GF-D8 (cell line): ENCODE results near the gene HSPB6.

Experiments
- DNase-seq: peaks from one replicate; lab custom pipeline; 2025; lab: John Stamatoyannopoulos, UW

The HSPB6 gene

DNA sequence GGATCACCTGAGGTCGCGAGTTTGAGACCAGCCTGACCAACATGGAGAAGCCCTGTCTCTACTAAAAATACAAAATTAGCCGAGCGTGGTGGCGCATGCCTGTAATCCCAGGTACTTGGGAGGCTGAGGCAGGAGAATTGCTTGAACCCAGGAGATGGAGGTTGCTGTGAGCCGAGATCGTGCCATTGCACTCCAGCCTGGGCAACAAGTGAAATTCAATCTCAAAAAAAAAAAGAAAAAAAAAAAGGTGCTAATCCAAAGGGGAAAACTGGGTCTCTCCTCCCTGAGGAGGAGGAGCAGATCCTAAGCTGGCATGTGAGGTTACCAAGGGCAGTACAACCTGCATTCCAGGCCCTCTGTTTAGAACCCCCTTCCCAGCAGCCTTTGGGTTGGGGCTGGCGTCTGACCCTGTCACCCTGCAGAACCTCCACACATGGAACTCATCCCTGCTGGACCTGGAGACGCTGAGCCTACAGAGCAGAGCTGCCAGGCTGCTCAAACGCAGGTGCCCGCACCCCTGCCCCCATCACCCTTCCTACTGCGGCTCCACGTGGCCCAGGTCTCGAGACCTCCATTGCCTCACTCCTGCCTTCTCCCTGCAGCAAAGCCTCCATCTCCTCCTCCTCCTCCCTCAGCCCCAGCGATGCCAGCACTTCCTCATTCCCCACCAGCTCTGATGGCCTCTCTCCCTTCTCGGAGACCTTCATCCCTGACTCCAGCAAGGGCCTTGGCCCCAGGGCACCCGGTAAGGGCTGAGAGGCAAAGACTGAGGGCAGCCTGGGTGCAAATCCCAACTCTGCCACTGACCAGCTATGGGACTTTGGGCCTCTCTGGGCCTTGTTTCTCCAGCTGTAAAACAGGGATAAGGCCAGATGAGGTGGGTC lies 7.8 kb upstream of the HSPB6 start:
- no peak for DNase-seq

DNA sequence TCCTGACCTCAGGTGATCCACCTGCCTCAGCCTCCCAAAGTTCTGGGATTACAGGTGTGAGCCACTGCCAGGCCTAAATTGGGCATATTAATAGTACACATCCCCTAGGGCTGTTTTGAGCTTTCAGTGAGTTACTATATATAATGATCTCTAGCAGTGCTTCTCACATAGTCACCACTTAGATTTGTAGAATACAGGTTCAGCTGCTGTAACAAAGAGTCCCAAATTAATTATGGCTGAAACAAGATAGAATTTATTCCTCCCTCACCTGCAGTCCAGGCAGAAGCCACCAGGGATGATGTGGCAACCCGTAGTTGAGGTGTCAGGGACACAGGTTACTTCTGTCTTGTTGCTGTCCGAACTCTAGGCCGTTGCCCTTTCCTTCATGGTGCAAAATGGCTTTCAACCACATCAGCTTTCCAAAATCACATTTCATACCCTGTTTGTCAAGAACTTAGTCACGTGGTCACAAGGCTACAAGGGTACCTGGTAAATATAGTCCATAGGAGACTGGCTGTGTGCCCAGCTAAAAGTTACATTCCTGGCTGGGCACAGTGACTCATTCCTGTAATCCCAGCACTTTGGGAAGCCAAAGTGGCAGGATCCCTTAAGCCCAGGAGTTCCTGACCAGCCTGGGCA lies 4.0 kb upstream of the HSPB6 start:
- DNase-seq = no peak

DNA sequence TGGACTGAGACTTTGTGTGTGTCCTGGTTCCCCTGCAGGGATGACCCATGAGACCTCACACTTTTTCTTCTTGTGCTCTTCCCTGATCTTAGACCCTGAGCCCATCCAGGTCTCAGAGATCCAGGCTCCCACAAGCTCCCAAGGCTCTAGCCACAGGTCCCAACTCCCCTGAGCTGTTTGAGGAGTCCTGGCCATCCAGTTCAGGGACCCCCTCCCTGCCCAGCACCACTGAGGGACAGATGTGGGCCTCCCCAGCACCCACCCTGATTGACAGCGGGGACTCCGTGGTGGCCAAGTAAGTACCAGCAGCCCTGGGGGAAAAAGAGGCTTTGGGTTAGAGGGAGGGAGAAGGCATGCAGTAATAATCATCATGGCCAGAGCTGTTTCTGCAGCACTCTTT lies 2.9 kb upstream of the HSPB6 start:
- no peak for DNase-seq

GRCh38 chr19:35757749-35758608 lies 1.1 kb upstream of the HSPB6 start, which contains the start of gene PROSER3:
Gene PROSER3, plus strand, starts transcription at chr19:35758176. Its CDS starts 40 bp downstream, at chr19:35758216.
- peak; percentile 98 for DNase-seq

DNA sequence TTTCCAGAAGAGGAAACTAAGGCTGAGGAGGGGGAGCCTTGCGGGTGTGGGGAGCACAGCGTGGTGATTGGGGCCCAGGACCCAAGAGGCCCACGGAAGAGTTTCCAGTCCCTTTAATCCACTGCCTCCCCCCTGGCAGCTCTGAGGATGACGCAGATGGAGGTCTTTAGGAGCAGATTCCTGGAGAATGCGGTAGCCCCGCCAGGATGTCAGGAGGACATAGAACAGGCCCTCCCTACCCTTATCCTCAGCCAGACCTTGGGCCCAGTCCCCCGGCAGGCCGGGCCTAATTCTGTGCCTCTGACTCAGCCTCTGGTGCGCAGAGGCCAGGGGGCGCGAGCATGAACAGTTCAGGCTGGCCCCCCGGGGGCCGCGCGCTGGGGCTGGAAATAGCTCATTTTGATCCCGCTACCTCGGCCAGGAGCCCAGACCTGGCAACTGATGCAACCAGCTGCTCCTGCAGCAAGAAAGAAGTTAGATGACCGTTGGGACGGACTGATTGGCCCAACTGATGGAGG lies 461 bp upstream of the HSPB6 start:
- no peak for DNase-seq

GRCh38 chr19:35755550-35756376 lies 1.1 kb downstream of the HSPB6 start:
- DNase-seq = no peak

- DNase-seq = no peak
Measured at GRCh38 chr19:35755131-35755549, 1.7 kb downstream of the HSPB6 start.

DNA sequence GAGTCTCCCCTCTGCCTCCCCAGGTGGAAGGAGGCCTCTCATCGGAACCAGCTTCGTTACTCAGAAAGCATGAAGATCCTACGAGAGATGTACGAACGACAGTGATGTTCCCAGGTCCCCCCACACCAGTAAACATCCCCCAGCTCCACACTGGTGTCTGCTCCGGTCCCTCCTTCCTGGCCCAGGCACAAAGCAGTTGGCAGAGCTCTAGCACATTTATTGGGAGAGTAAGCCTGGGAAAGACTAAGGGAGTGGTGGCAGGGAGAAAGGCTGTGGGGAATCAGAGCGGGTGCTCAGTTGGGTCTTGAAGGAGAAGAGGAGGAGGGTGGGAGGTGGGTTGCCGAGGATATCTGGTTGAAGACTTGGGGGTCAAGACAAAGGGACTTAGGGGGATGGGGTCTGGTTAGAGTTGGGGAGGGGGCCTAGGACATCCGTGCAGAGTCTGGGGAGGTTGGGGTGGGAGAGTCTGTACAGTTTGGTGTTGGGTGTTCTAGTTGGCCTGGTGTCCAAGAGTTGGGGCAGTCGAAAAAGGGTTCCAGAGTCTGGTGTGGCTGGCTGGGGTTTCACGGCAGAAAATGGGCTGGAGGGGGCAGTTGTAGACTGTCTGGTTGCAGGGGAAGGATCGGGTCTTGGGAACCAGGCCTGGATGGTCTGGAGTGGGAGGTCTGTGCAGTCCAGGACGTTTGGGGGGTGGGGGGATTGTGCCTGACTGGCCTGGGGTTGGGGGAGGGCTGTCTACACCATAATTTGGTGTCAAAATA lies 2.3 kb downstream of the HSPB6 start:
- no peak for DNase-seq

DNA sequence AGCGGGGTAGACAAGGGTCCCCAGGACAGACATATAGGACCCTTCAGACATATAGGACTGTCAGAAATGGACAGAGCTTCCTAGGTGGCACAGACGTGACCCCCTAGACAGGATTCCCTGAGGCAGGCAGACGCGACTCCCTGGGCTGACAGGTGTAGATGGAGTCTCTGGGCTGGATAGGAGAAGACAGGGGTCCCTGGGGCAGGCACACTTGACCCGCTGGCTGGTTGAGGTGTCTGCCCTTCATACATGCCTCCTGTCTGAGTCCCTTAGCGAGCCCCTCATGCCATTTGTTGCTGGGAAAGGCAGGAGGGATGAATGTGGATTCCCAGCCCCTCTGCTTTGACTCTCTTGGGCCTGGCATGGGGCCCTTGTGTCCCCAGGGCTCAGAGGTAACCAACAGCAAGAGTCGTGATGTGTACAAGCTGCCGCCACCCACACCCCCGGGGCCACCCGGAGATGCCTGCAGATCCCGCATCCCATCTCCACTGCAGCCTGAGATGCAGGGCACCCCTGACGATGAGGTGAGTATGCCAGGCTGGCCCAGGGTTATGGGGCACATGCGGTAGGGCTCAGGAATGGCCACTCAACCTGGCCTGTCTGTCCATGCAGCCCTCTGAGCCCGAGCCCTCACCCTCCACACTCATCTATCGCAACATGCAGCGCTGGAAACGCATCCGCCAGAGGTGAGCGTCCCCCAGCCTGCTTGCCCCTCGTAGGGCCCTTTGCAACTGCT lies 3.0 kb downstream of the HSPB6 start:
- DNase-seq = no peak

DNA sequence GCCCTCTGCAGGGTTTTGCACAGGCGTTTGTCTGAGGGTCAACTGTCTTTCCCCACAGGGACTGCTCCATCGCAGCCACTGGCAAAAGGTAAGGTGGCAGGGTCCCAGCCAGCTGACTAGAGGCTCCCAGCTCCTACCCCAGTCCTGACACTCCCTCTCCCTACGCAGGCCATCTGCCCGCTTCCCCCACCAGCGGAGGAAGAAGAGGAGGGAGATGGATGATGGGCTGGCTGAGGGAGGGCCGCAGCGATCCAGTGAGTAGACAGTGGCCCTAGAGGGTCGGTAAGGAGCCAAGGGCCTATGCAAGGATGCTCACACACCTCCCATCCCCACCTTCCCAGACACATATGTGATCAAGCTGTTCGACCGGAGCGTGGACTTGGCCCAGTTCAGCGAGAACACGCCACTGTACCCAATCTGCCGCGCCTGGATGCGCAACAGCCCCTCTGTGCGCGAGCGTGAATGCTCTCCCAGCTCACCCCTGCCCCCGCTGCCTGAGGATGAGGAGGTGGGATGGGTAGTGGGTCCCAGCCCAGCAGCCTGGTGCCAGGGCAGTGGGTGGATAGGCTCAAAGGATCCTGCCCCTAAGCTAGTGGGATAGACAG lies 4.0 kb downstream of the HSPB6 start:
- DNase-seq = no peak

GRCh38 chr19:35751839-35752745 lies 4.7 kb downstream of the HSPB6 start:
- no peak for DNase-seq

GRCh38 chr19:35750167-35750566 lies 6.7 kb downstream of the HSPB6 start:
- no peak for DNase-seq

- peak; percentile 97 for DNase-seq
Measured at GRCh38 chr19:35748106-35749020, 8.5 kb downstream of the HSPB6 start, which contains the start of gene LIN37. Gene LIN37, plus strand, starts transcription at chr19:35748576. Its CDS starts 149 bp downstream, at chr19:35748725.

GRCh38 chr19:35746531-35746930 lies 10.3 kb downstream of the HSPB6 start:
- DNase-seq = no peak

GRCh38 chr19:35746087-35746462 lies 10.8 kb downstream of the HSPB6 start:
- no peak for DNase-seq

DNA sequence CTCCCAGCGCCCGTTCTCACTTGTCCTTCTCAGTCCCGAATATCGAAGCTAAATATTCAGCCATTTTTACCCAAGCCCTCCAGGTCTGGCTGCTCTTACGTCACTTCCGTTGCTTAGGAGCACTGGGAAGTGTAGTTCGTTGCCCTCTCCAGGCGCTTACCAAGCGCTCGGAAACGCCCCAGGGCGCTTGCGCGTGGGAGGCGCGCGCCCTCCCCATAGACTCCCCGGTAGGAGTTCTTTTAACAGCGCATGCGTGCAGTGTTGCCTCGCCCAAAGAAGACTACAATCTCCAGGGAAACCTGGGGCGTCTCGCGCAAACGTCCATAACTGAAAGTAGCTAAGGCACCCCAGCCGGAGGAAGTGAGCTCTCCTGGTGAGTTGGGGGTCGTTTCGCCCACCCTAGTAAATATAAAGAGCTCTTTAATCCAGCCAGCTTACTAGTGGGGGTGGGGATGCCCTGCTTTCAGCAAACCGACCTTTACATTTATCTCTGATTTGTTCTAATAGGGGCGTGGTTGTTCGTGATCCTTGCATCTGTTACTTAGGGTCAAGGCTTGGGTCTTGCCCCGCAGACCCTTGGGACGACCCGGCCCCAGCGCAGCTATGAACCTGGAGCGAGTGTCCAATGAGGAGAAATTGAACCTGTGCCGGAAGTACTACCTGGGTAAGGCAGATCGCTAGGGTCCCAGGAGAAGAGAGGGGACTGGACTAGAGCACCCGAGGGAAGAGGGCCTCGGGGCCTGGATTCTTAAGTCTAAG lies 11.3 kb downstream of the HSPB6 start, which contains the start of the genes PSENEN and U2AF1L4:
TSS of gene PSENEN (plus strand) at position 324 of the 759 bp plus-strand sequence. CDS start at position 604, 280 bp downstream.
TSS of gene U2AF1L4 (minus strand) at position 91 of the 759 bp plus-strand sequence. CDS start at position 64, 27 bp downstream.
- DNase-seq = peak; percentile 99
